ENCODE measurements around the gene PLCXD1. TPM values are rescaled to one million over a fixed set of nuclear protein-coding genes. Genes with fewer than 3 reads are reported as not detected.
"Not testable (repeated sequence)": the region's sequence is repeated elsewhere in the genome, so short reads cannot be mapped to it uniquely, and the experiment has no call there.

Gene PLCXD1
- total RNA-seq, 4 donors from 2014 or later = 22.4 to 78.3 (median 54.2) TPM

DNA sequence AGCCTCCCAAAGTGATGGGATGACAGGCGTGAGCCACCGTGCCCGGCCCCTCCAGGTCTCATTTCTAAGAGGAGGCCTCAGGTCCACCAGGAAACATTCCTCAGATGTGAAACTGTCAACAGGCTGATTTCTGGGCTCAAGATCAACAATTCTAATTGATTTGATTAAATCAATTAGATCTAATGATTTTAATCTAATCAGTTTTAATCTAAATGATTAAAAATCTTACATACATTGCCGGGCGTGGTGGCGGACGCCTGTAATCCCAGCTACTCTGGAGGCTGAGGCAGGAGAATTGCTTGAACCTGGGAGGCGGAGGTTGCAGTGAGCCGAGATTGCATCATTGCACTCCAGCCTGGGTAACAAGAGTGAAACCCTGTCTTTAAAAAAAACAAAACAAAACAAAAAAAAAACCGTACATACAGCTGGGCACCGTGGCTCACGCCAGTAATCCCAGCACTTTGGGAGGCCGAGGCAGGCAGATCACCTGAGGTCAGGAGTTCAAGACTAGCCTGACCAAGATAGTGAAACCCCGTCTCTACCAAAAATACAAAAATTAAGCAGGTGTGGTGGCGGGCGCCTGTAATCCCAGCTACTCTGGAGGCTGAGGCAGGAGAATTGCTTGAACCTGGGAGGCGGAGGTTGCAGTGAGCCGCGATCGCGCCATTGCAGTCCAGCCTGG lies 960 bp downstream of the PLCXD1 start:
- not testable (repeated sequence) for H3K27ac ChIP-seq

DNA sequence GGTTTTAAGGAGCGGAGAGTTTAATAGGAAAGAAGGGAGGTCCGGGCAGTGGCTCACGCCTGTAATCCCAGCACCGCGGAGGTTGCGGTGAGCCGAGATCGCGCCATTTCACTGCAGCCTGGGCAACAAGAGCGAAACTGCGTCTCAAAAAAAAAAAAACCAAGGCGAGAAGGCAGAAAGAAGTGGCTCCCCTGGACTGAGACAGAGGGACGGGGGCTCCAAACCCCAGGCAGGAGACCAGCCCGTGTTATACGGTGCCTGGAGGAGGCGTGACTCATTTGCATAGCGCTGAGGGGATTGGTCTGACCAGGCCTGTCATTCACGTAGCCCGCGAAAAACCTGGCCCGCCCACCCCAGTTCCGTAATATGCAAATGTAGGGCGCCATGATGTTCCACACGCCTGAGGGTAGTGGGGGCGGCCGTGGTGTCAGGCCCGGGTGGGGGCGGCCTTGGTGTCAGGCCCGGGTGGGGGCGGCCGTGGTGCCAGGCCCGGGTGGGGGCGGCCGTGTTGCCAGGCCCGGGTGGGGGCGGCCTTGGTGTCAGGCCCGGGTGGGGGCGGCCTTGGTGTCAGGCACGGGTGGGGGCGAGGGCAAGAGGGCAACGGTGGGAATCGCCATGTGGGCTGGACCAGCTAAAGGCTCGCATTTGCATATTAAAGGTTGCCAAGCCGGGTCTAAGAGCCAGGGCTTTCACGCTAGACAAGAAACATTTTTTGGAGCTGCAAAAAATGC lies 2.1 kb downstream of the PLCXD1 start:
- H3K27me3 ChIP-seq = no peaks in the 10 kb centered on the region
- H3K36me3 ChIP-seq = peaks cover 16% of the 10 kb centered on the region
- H3K4me3 ChIP-seq = peak overlapping the region; percentile 60
- peak; percentile 96 to 97 for DNase-seq (ENCODE audit: low spot score in 2 of 2)
- TF ChIP-seq, protein P1, sequence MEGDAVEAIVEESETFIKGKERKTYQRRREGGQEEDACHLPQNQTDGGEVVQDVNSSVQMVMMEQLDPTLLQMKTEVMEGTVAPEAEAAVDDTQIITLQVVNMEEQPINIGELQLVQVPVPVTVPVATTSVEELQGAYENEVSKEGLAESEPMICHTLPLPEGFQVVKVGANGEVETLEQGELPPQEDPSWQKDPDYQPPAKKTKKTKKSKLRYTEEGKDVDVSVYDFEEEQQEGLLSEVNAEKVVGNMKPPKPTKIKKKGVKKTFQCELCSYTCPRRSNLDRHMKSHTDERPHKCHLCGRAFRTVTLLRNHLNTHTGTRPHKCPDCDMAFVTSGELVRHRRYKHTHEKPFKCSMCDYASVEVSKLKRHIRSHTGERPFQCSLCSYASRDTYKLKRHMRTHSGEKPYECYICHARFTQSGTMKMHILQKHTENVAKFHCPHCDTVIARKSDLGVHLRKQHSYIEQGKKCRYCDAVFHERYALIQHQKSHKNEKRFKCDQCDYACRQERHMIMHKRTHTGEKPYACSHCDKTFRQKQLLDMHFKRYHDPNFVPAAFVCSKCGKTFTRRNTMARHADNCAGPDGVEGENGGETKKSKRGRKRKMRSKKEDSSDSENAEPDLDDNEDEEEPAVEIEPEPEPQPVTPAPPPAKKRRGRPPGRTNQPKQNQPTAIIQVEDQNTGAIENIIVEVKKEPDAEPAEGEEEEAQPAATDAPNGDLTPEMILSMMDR (IDR thresholded peaks at IDR 0.05) = no peak
- no peak for TF ChIP-seq POLR2A (IDR thresholded peaks at IDR 0.05)
- TF ChIP-seq POLR2AphosphoS5 (IDR thresholded peaks at IDR 0.05) = no peak
- TF ChIP-seq EP300 (IDR thresholded peaks at IDR 0.05) = no peak
- 5% methylated on average over 36 of the region's 45 CpGs for WGBS
- peak overlapping the region; percentile 51 for H3K27ac ChIP-seq
- peaks cover 25% of the 10 kb centered on the region for H3K4me1 ChIP-seq
- H3K9me3 ChIP-seq = no peaks in the 10 kb centered on the region

More for the DNA sequence above, 960 bp downstream of the PLCXD1 start:
- H3K27me3 ChIP-seq, H3K4me3 ChIP-seq, H3K9me3 ChIP-seq: not testable (repeated sequence)
- 84% methylated on average over 21 of the region's 21 CpGs for WGBS
- H3K4me1 ChIP-seq = peaks cover 25% of the 10 kb centered on the region
- DNase-seq (ENCODE audit: low spot score in 2 of 2) = peak in 1 of 2 donors; percentile 38
- peaks cover 13% of the 10 kb centered on the region for H3K36me3 ChIP-seq

DNA sequence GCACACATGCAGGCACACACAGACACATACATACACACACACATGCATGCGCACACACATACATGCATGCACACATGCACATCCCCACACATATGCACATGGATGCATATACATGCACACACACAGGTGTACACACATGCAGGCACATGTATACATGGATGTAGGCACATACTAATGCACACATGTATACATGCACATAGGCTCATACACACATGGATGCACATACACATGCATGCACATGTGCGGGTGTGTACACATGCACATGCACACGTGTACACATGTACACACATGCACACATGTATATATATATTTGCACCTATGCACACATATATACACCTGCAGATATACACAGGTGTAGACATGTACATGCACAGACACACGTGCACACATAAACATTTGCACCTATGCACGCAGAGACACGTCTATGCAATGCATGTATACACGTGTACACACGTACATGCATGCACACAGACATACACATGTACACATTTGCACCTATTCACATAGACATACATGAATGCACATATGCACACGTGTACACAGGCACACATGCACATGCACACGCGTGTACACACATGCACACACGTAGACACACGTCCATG lies 4.0 kb downstream of the PLCXD1 start:
- Histone ChIP-seq H3K27me3 (no peaks in the 10 kb centered on the region), H3K4me1 (peaks cover 25% of the 10 kb centered on the region), H3K27ac (no peak overlapping the region), H3K36me3 (peaks cover 34% of the 10 kb centered on the region), H3K4me3 (no peak overlapping the region), H3K9me3 (no peaks in the 10 kb centered on the region)
- DNase-seq (ENCODE audit: low spot score in 2 of 2) = no peak
- WGBS = 96% methylated on average over 12 of the region's 13 CpGs
- TF ChIP-seq EP300 (IDR thresholded peaks at IDR 0.05) (no peak), POLR2A (IDR thresholded peaks at IDR 0.05) (no peak)
- TF ChIP-seq, protein P1 (IDR thresholded peaks at IDR 0.05) = no peak

DNA sequence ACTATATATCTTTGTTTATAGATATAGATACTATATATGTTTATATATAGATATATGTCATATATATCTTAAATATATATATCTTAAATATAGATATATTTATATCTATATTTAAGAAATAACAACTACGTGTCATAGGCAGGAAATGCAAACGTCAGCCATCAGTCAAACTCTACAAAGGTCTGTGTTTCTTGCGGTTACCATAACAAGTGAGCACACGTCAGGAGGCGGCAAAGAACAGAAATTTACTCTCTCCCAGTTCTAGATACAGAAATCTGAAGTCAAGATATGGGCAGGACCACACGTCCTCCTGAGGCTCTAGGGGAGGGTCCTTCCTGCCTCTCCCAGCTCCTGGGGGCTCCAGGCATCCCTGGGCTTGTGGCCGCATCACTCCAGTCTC lies 6.5 kb downstream of the PLCXD1 start:
- H3K27ac ChIP-seq = no peak overlapping the region
- no peaks in the 10 kb centered on the region for H3K27me3 ChIP-seq
- TF ChIP-seq, protein P1 (IDR thresholded peaks at IDR 0.05) = no peak
- no peak for TF ChIP-seq POLR2A (IDR thresholded peaks at IDR 0.05)
- no peak for TF ChIP-seq POLR2AphosphoS5 (IDR thresholded peaks at IDR 0.05)
- no peak for TF ChIP-seq EP300 (IDR thresholded peaks at IDR 0.05)
- 78% methylated on average over 7 of the region's 7 CpGs for WGBS
- H3K4me3 ChIP-seq = no peak overlapping the region
- peaks cover 9% of the 10 kb centered on the region for H3K4me1 ChIP-seq
- DNase-seq (ENCODE audit: low spot score in 2 of 2) = no peak
- no peaks in the 10 kb centered on the region for H3K9me3 ChIP-seq
- H3K36me3 ChIP-seq = peaks cover 57% of the 10 kb centered on the region

DNA sequence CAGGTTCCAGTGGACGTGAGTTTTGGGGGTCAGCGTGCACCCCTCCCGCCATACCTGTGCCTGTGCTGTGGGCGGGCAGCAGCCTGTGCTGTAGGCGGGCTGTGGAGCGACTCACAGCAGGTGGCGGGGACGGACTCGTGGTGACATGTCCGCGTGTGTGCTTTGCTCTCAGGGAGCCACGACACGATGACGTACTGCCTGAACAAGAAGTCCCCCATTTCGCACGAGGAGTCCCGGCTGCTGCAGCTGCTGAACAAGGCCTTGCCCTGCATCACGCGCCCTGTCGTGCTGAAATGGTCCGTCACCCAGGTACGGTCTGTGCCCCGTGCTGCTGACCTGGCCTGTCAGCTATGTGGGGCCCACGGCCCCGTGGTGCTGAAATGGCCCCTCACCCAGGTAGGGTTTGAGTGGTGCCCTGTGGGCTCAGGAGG lies 7.4 kb downstream of the PLCXD1 start:
- 96% methylated on average over 4 of the region's 25 CpGs for WGBS
- TF ChIP-seq POLR2A (IDR thresholded peaks at IDR 0.05) (no peak), EP300 (IDR thresholded peaks at IDR 0.05) (no peak), POLR2AphosphoS5 (IDR thresholded peaks at IDR 0.05) (no peak)
- TF ChIP-seq, protein P1 (IDR thresholded peaks at IDR 0.05) = no peak
- no peaks in the 10 kb centered on the region for H3K27me3 ChIP-seq
- H3K36me3 ChIP-seq = peaks cover 66% of the 10 kb centered on the region
- peaks cover 4% of the 10 kb centered on the region for H3K4me1 ChIP-seq
- no peaks in the 10 kb centered on the region for H3K9me3 ChIP-seq
- no peak overlapping the region for H3K27ac ChIP-seq
- peak; percentile 49 to 72 for DNase-seq (ENCODE audit: low spot score in 2 of 2)
- H3K4me3 ChIP-seq = no peak overlapping the region
